Gastrocnemius medialis (tissue), 4 donors: ENCODE data around the gene SRRM5. TPM values are rescaled to one million over a fixed set of nuclear protein-coding genes. Genes with fewer than 3 reads are reported as not detected.

Experiments used
- ATAC-seq, 2 donors: fragments of 150-250 bp; one replicate each; pipeline ENCODE4 v1.9.1; 2016
- DNase-seq, 2 donors: peaks; one replicate each; pipeline ENCODE4 v3.0.0-alpha.2; 2019
- H3K27ac ChIP-seq, 4 donors: fragments of 200-600 bp; sonication (generic); 1 replicate in 1 of 4; 2 replicates in 3 of 4; pipeline ENCODE4 v1.5.1; 2016 to 2018; ENCODE audit warnings: mild to moderate bottlenecking in 2 of 4, moderate library complexity in 1 of 4
- H3K27me3 ChIP-seq, 3 donors: fragments of 200-600 bp; sonication (generic) in 2 of 3; 1 replicate in 1 of 3; 2 replicates in 2 of 3; pipeline versions ENCODE4 v1.5.1 to v1.6.0; 2016 to 2019; ENCODE audit warnings: mild to moderate bottlenecking in 1 of 3, moderate library complexity in 1 of 3
- H3K36me3 ChIP-seq, 2 donors: fragments of 200-600 bp; sonication (generic) in 1 of 2; one replicate each; pipeline ENCODE4 v1.5.1; 2017 to 2018
- H3K4me1 ChIP-seq, 2 donors: fragments of 200-600 bp; sonication (generic) in 1 of 2; one replicate each; pipeline ENCODE4 v1.5.1; 2016 to 2017; ENCODE audit warnings: mild to moderate bottlenecking in 2 of 2
- H3K4me3 ChIP-seq, 4 donors: fragments of 200-600 bp; sonication (generic) in 3 of 4; 1 replicate in 1 of 4; 2 replicates in 3 of 4; pipeline ENCODE4 v1.5.1; 2016 to 2019; ENCODE audit warnings: mild to moderate bottlenecking in 2 of 4
- H3K9me3 ChIP-seq, 3 donors: fragments of 200-600 bp; sonication (generic) in 2 of 3; 1 replicate in 1 of 3; 2 replicates in 2 of 3; pipeline ENCODE4 v1.5.1; 2016 to 2019
- CTCF ChIP-seq, 5 experiments: fragments of 450-650 bp in 3 of 5; fragments of 200-600 bp in 2 of 5; sonication (generic) in 2 of 5; IDR thresholded peaks in 4 of 5; conservative IDR thresholded peaks in 1 of 5; 1 replicate in 4 of 5; 2 replicates in 1 of 5; pipeline ENCODE4 v1.5.1; 2016 to 2019; ENCODE audit warnings: antibody characterized with exemption in 5 of 5, mild to moderate bottlenecking in 3 of 5, moderate library complexity in 3 of 5
- POLR2A ChIP-seq, 2 donors: fragments of 450-650 bp; IDR thresholded peaks; one replicate each; pipeline ENCODE4 v1.6.1; 2017; ENCODE audit warnings: antibody characterized with exemption in 2 of 2, mild to moderate bottlenecking in 2 of 2, moderate library complexity in 2 of 2
- in situ Hi-C, 4 donors: fragments of 200-750 bp; cut with MboI; loops; one replicate each; pipeline versions ENCODE4 v1.15.0 to v1.8.0; 2017; ENCODE audit warnings: low sequenced_read_pairs in 4 of 4
- intact Hi-C: fragments of 100-400 bp; cut with DNase I; formaldehyde crosslinking; loops from one replicate; pipeline ENCODE4 v1.15.1; 2023; ENCODE audit warnings: low total_unique reads
- total RNA-seq, 4 donors: library from RNA; depleted of rRNA; stranded (reverse); fragments of >200 nt; gene quantifications; one replicate each; pipeline versions ENCODE4 v1.1.0 to v1.2.3, GENCODE V29; 2016

Gene SRRM5
- total RNA-seq, 4 donors from 2014 or later: 0.09 to 0.49 (median 0.25) TPM; not detected in 1

GRCh38 chr19:43623889-43624670 lies 12.2 kb downstream of the SRRM5 start:
- in situ Hi-C loops (no loop called here), intact Hi-C loops (no loop called here)
- H3K27me3 ChIP-seq: no peaks in the 10 kb centered on the region
- ATAC-seq (no peak), DNase-seq (no peak)
- H3K4me1 ChIP-seq: peaks cover 0 to 11% of the 10 kb centered on the region in 2 donors
- no peaks in the 10 kb centered on the region for H3K9me3 ChIP-seq
- no peak overlapping the region for H3K4me3 ChIP-seq
- H3K36me3 ChIP-seq: no peaks in the 10 kb centered on the region
- TF ChIP-seq POLR2A (IDR thresholded peaks at IDR 0.05) (no peak), CTCF (IDR thresholded peaks at IDR 0.05 in 4 of 5, conservative IDR thresholded peaks at IDR 0.05 in 1 of 5) (no peak)
- no peak overlapping the region for H3K27ac ChIP-seq

- ATAC-seq (no peak), DNase-seq (peak in 1 of 2 donors; percentile 18)
- TF ChIP-seq POLR2A (IDR thresholded peaks at IDR 0.05): no peak
- in situ Hi-C loops (no loop called here), intact Hi-C loops (no loop called here)
- peaks cover 0 to 7% of the 10 kb centered on the region in 2 donors for H3K4me1 ChIP-seq
- no peak overlapping the region for H3K27ac ChIP-seq
- H3K36me3 ChIP-seq: no peaks in the 10 kb centered on the region
- no peaks in the 10 kb centered on the region for H3K9me3 ChIP-seq
- no peak overlapping the region for H3K4me3 ChIP-seq
- no peaks in the 10 kb centered on the region for H3K27me3 ChIP-seq
Observed at GRCh38 chr19:43624933-43625332, 13.0 kb downstream of the SRRM5 start.

GRCh38 chr19:43625918-43626579 lies 14.2 kb downstream of the SRRM5 start:
- Histone ChIP-seq H3K4me1 (no peaks in the 10 kb centered on the region), H3K27ac (no peak overlapping the region), H3K36me3 (no peaks in the 10 kb centered on the region), H3K9me3 (no peaks in the 10 kb centered on the region), H3K27me3 (no peaks in the 10 kb centered on the region), H3K4me3 (no peak overlapping the region)
- in situ Hi-C loops: no loop called here
- ATAC-seq (no peak), DNase-seq (no peak)
- TF ChIP-seq CTCF (IDR thresholded peaks at IDR 0.05 in 4 of 5, conservative IDR thresholded peaks at IDR 0.05 in 1 of 5) (no peak), POLR2A (IDR thresholded peaks at IDR 0.05) (no peak)
- intact Hi-C loops: no loop called here

- ATAC-seq: no peak
- Histone ChIP-seq H3K27me3 (no peaks in the 10 kb centered on the region), H3K4me1 (no peaks in the 10 kb centered on the region), H3K9me3 (no peaks in the 10 kb centered on the region), H3K36me3 (no peaks in the 10 kb centered on the region), H3K4me3 (no peak overlapping the region), H3K27ac (no peak overlapping the region)
- intact Hi-C loops (no loop called here), in situ Hi-C loops (no loop called here)
- no peak for DNase-seq
- TF ChIP-seq POLR2A (IDR thresholded peaks at IDR 0.05) (no peak), CTCF (IDR thresholded peaks at IDR 0.05 in 4 of 5, conservative IDR thresholded peaks at IDR 0.05 in 1 of 5) (no peak)
Observed at GRCh38 chr19:43626838-43627237, 14.9 kb downstream of the SRRM5 start.

- ATAC-seq: no peak
- Histone ChIP-seq H3K4me1 (no peaks in the 10 kb centered on the region), H3K36me3 (no peaks in the 10 kb centered on the region), H3K27me3 (no peaks in the 10 kb centered on the region), H3K9me3 (no peaks in the 10 kb centered on the region), H3K4me3 (no peak overlapping the region), H3K27ac (no peak overlapping the region)
- intact Hi-C loops (no loop called here), in situ Hi-C loops (no loop called here)
- TF ChIP-seq POLR2A (IDR thresholded peaks at IDR 0.05) (no peak), CTCF (IDR thresholded peaks at IDR 0.05 in 4 of 5, conservative IDR thresholded peaks at IDR 0.05 in 1 of 5) (no peak)
- no peak for DNase-seq
Observed at GRCh38 chr19:43628646-43629326, 16.9 kb downstream of the SRRM5 start.
